Measurements from ENCODE around the gene EDARADD. TPM values are rescaled to one million over a fixed set of nuclear protein-coding genes. Genes with fewer than 3 reads are reported as not detected.

Gene EDARADD
- total RNA-seq, 6 experiments from 2014 or later: 0.43 TPM; not detected in 4

- Mint-ChIP-seq H3K4me1 (ENCODE audit: low read depth) (peaks cover 26% of the 10 kb centered on the region), H3K36me3 (ENCODE audit: low read depth) (no peaks in the 10 kb centered on the region)
- no peak for TF ChIP-seq CTCF (IDR thresholded peaks at IDR 0.05)
These were observed 113.1 kb downstream of the EDARADD start for GRCh38 chr1:236507022-236507700.

GRCh38 chr1:236508593-236509027 is 114.5 kb downstream of the EDARADD start:
- Mint-ChIP-seq H3K4me3 (no peak overlapping the region; the same call in 1 of the 2 replicates), H3K4me1 (ENCODE audit: low read depth) (peaks cover 14% of the 10 kb centered on the region), H3K9me3 (no peaks in the 10 kb centered on the region), H3K36me3 (ENCODE audit: low read depth) (no peaks in the 10 kb centered on the region), H3K27ac (no peak overlapping the region), H3K27me3 (ENCODE audit: insufficient read depth) (peaks cover 16% of the 10 kb centered on the region)
- no peak for TF ChIP-seq CTCF (IDR thresholded peaks at IDR 0.05)
- DNase-seq: no peak

More at GRCh38 chr1:236507022-236507700, 113.1 kb downstream of the EDARADD start:
- DNase-seq: peak; percentile 7
- Mint-ChIP-seq H3K9me3 (no peaks in the 10 kb centered on the region), H3K4me3 (no peak overlapping the region), H3K27me3 (ENCODE audit: insufficient read depth) (peaks cover 16% of the 10 kb centered on the region), H3K27ac (no peak overlapping the region)

- no peak for TF ChIP-seq CTCF (IDR thresholded peaks at IDR 0.05)
- Mint-ChIP-seq H3K27me3 (ENCODE audit: insufficient read depth) (peaks cover 16% of the 10 kb centered on the region), H3K4me1 (ENCODE audit: low read depth) (peaks cover 14% of the 10 kb centered on the region), H3K4me3 (no peak overlapping the region), H3K9me3 (no peaks in the 10 kb centered on the region), H3K27ac (no peak overlapping the region), H3K36me3 (ENCODE audit: low read depth) (no peaks in the 10 kb centered on the region)
- DNase-seq: no peak
These were observed 115.1 kb downstream of the EDARADD start for GRCh38 chr1:236509203-236509602.

GRCh38 chr1:236509647-236510401 is 115.7 kb downstream of the EDARADD start:
- H3K27ac Mint-ChIP-seq: no peak overlapping the region
- H3K4me1 Mint-ChIP-seq (ENCODE audit: low read depth): peaks cover 14% of the 10 kb centered on the region
- TF ChIP-seq CTCF (IDR thresholded peaks at IDR 0.05): peak; percentile 19; the same call in 1 of the 2 replicates
- H3K36me3 Mint-ChIP-seq (ENCODE audit: low read depth): no peaks in the 10 kb centered on the region
- DNase-seq: no peak
- no peak overlapping the region for H3K4me3 Mint-ChIP-seq
- H3K27me3 Mint-ChIP-seq (ENCODE audit: insufficient read depth): peaks cover 16% of the 10 kb centered on the region
- no peaks in the 10 kb centered on the region for H3K9me3 Mint-ChIP-seq

- Mint-ChIP-seq H3K9me3 (no peaks in the 10 kb centered on the region), H3K27ac (no peak overlapping the region)
- TF ChIP-seq CTCF (IDR thresholded peaks at IDR 0.05): no peak
These were observed 117.8 kb downstream of the EDARADD start for GRCh38 chr1:236511735-236512418.

More at GRCh38 chr1:236511735-236512418, 117.8 kb downstream of the EDARADD start:
- Mint-ChIP-seq H3K36me3 (ENCODE audit: low read depth) (no peaks in the 10 kb centered on the region), H3K4me1 (ENCODE audit: low read depth) (peaks cover 23% of the 10 kb centered on the region), H3K4me3 (no peak overlapping the region), H3K27me3 (ENCODE audit: insufficient read depth) (peaks cover 19% of the 10 kb centered on the region)
- no peak for DNase-seq
